Mesodermal cell (in vitro differentiated cells): ENCODE measurements around the gene RAB11FIP5.
"Not testable (repeated sequence)": the region's sequence is repeated elsewhere in the genome, so short reads cannot be mapped to it uniquely, and the experiment has no call there.

ENCODE experiments used
- H3K27ac ChIP-seq: 2 replicates; pipeline ENCODE4 v1.7.0; 2013; ENCODE audit warnings: mild to moderate bottlenecking, low read depth, low read length, moderate library complexity; ENCODE audit not compliant: severe bottlenecking
- H3K36me3 ChIP-seq: 2 replicates; pipeline ENCODE4 v1.7.1; 2013; ENCODE audit warnings: mild to moderate bottlenecking, low read length, moderate library complexity; ENCODE audit not compliant: control insufficient read depth, insufficient read depth
- H3K4me1 ChIP-seq: one replicate; pipeline ENCODE4 v1.7.1; 2013; ENCODE audit warnings: mild to moderate bottlenecking, low read length; ENCODE audit not compliant: insufficient read depth, control insufficient read depth, poor library complexity, severe bottlenecking
- H3K4me3 ChIP-seq: 2 replicates; pipeline ENCODE4 v1.7.0; 2013; ENCODE audit warnings: low read length, control low read depth, mild to moderate bottlenecking; ENCODE audit not compliant: insufficient read depth, poor library complexity, severe bottlenecking; ENCODE audit errors: extremely low read depth
- H3K9me3 ChIP-seq: 2 replicates; pipeline ENCODE4 v1.7.1; 2013; ENCODE audit warnings: mild to moderate bottlenecking, low read length, moderate library complexity; ENCODE audit not compliant: control insufficient read depth
- WGBS, 2 experiments: methylation state at CpG; one replicate each; pipeline ENCODE4 v1.1.5; 2013; ENCODE audit warnings: missing lambda C conversion rate in 2 of 2; ENCODE audit not compliant: insufficient coverage in 2 of 2; 5-methylcytosine and 5-hydroxymethylcytosine counted together

Gene RAB11FIP5

DNA sequence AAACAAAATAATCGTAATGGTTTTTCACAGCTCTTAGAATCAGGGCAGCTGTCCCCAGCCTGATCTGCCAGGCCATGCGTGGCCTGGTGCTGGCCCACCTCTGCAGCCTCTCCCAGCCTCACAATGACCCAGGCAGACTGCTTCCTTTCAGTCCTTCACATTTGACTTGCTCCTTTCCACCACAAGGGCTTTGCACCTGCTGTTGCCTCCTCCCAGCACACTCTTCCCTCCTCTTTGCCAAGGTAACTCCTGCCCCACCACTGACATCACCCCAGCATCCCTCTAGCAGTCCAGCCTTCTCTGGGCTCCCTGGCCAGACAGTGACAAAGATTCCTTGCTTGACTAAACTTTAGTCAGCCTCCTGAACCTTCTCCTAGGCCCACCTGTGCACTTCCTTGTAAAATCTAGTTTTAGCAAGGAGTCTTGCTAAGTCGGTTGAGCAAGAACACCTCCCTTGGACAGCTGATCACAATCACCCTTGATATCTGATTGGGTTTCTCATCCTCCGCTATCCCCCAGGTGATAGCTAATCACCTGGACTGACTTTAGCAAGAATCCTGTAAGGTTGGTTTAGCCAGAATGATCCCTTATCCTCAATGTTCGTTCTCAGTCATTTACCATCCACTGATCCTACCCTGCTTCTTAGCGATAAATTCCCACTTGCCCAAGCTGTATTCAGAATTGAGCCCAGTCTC lies 16.2 kb upstream of the RAB11FIP5 start:
- WGBS, 2 experiments: 72 to 94% methylated on average over 4 to 5 of the region's 6 CpGs
- peaks cover 5% of the 10 kb centered on the region for H3K4me1 ChIP-seq
- no peaks in the 10 kb centered on the region for H3K36me3 ChIP-seq
- H3K4me3 ChIP-seq: no peak overlapping the region
- no peak overlapping the region for H3K27ac ChIP-seq
- no peaks in the 10 kb centered on the region for H3K9me3 ChIP-seq

DNA sequence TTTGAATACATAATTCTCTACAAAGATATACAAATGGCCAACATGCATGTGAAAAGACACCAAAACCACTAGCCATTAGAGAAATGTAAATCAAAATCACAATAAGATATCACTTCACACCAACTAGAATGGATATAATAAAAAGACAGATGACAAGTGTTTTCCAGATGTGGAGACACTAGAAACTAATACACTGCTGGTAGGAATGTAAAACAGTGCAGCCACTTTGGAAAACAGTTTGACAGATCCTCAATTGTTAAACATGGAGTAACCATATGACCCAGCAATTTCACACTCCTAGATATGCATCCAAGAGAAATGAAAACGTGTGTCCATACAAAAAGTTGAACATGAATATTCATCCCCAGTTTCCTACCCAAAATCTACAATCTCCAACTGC lies 9.8 kb upstream of the RAB11FIP5 start:
- peaks cover 1% of the 10 kb centered on the region for H3K4me1 ChIP-seq
- H3K4me3 ChIP-seq: no peak overlapping the region
- no peaks in the 10 kb centered on the region for H3K36me3 ChIP-seq
- no peaks in the 10 kb centered on the region for H3K9me3 ChIP-seq
- no peak overlapping the region for H3K27ac ChIP-seq
- WGBS, 2 experiments: 50% methylated on average over 1 of the region's 1 CpG; no CpG with 5 or more reads in 1 of the 2 experiments

DNA sequence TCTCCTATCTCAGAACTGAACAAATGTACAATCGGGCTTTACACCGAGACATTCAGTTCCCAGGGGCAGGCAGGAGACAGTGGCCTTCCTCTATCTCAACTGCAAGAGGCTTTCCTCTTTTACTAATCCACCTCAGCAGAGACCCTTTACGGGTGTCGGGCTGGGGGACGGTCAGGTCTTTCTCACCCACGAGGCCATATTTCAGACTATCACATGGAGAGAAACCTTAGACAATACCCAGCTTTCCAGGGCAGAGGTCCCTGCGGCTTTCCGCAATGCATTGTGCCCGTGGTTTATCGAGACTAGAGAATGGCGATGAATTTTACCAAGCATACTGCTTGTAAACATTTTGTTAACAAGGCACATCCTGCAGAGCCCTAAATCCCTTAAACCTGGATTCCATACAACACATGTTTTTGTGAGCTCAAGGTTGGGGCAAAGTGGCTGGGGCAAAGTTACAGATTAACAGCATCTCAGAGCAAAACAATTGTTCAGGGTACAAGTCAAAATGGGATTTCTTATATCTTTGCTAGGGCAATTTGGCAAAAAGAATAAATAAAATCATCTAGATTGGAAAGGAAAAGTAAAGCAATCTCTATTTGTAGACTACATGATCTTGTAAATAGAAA lies 7.0 kb upstream of the RAB11FIP5 start:
- H3K9me3 ChIP-seq, H3K27ac ChIP-seq, H3K4me1 ChIP-seq, H3K36me3 ChIP-seq, H3K4me3 ChIP-seq: not testable (repeated sequence)
- 88 to 92% methylated on average over 8 to 11 of the region's 11 CpGs for WGBS, 2 experiments

DNA sequence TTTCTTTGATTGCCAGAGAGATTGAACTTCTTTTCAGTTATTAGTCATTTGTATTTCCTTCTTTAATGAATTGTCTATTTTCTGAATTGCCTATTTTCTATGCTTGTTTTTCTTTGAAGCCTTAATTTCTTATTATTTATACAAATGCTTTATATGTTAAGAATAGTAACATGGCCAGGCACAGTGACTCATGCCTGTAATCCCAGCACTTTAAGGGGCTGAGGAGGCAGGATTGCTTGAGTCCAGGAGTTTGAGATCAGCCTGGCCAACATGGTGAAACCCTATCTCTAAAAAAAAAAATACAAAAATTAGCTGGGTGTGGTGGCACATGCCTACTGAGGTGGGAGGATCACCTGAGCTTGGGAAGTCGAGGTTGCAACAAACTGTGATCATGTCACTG lies 4.7 kb upstream of the RAB11FIP5 start:
- WGBS, 2 experiments: 87 to 100% methylated on average over 1 of the region's 1 CpG
- peaks cover 2% of the 10 kb centered on the region for H3K4me1 ChIP-seq
- H3K27ac ChIP-seq: no peak overlapping the region

DNA sequence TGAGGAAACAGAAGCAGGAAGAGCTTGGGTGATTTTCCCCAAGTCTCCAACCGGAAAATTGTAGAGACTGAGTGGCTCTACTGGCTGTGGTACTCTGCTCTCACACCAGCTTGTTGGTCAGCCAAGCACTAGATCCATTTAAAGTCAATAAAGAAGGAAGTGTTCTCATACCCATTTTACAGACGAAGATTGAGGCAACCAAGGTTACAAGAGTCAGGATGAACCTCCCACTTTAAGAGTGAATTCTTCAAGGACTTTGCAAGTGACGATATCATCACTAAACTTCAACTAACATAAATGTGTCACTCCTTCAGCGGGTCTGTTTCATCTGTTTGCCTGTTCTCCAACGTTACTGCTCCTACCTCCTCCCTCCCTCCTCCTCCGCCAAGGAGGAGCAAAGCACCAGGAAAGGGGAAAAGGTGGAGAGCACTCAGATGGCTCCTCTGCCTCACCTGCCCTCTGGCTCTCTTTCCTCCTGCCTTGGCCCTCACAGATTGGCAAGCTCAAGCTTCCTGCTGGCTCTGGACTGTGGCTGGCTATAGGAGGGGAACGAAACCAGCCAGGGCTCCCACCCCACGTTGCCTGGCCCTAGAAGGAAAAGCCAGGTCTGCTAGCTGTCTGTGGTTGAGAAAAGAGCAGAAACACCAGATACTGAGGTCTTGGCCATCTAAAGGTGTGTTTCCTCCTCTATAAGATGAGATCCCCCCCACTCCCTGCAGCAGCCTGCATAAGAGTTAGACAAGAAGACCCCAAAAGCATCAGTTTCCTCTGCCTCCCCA lies 3.6 kb upstream of the RAB11FIP5 start:
- H3K4me1 ChIP-seq: peaks cover 2% of the 10 kb centered on the region
- H3K27ac ChIP-seq: no peak overlapping the region
- H3K4me3 ChIP-seq: no peak overlapping the region
- H3K36me3 ChIP-seq: no peaks in the 10 kb centered on the region
- WGBS, 2 experiments: 88 to 98% methylated on average over 4 to 5 of the region's 8 CpGs
- peaks cover 8% of the 10 kb centered on the region for H3K9me3 ChIP-seq

More for the DNA sequence above, 4.7 kb upstream of the RAB11FIP5 start:
- peaks cover 8% of the 10 kb centered on the region for H3K9me3 ChIP-seq
- no peaks in the 10 kb centered on the region for H3K36me3 ChIP-seq
- H3K4me3 ChIP-seq: no peak overlapping the region

DNA sequence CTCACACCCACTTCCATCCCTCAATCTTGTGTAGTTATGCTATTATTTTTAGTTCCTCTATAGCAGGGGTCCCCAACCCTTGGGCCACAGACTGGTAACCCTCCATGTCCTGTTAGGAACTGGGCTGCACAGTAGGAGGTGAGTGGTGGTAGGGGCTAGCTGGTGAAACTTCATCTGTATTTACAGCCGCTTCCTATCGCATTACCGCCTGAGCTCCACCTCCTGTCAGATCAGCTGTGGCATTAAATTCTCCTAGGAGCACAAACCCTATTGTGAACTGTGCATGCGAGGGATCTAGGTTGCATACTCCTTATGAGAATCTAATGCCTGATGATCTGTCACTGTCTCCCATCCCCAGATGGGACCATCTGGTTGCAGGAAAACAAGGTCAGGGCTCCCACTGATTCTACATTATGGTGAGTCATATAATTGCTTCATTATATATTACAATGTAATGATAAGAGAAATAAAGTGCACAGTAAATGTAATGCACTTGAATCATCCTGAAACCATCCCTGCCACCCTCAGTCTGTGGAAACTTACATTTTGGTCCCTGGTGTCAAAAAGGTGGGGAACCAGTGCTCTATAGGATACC lies 1.6 kb upstream of the RAB11FIP5 start:
- Histone ChIP-seq H3K36me3 (no peaks in the 10 kb centered on the region), H3K4me3 (no peak overlapping the region), H3K27ac (no peak overlapping the region), H3K9me3 (peaks cover 8% of the 10 kb centered on the region), H3K4me1 (peaks cover 16% of the 10 kb centered on the region)
- 90 to 92% methylated on average over 4 of the region's 4 CpGs for WGBS, 2 experiments

GRCh38 chr2:73112026-73112912 lies 479 bp downstream of the RAB11FIP5 start:
- 0 to 1% methylated on average over 69 to 72 of the region's 88 CpGs for WGBS, 2 experiments
- Histone ChIP-seq H3K9me3 (peaks cover 8% of the 10 kb centered on the region), H3K36me3 (peaks cover 8% of the 10 kb centered on the region), H3K4me3 (peak overlapping the region; percentile 67), H3K4me1 (peaks cover 15% of the 10 kb centered on the region), H3K27ac (peak overlapping the region; percentile 49)

- WGBS, 2 experiments: 14 to 30% methylated on average over 7 to 15 of the region's 16 CpGs
- peaks cover 8% of the 10 kb centered on the region for H3K36me3 ChIP-seq
- H3K4me1 ChIP-seq: peaks cover 15% of the 10 kb centered on the region
- peak overlapping the region; percentile 49 for H3K27ac ChIP-seq
- peaks cover 8% of the 10 kb centered on the region for H3K9me3 ChIP-seq
- H3K4me3 ChIP-seq: peak overlapping the region; percentile 67
Measured at GRCh38 chr2:73111073-73112025, 1.4 kb downstream of the RAB11FIP5 start.
